GM23338 (cell line): Measurements from ENCODE around the gene B4GALNT4. TPM values are rescaled to one million over a fixed set of nuclear protein-coding genes. Genes with fewer than 3 reads are reported as not detected.

Experiments
- ATAC-seq: fragments of 200-7000 bp; cut with Tn5 transposase; 3 replicates; pipeline ENCODE4 v1.9.1; 2020
- DNase-seq: peaks from one replicate; pipeline ENCODE4 v3.0.0-alpha.2; 2015; ENCODE audit warnings: low spot score
- H2AFZ ChIP-seq: fragments of 200-600 bp; sonication (generic); 2 replicates; pipeline ENCODE4 v1.8.0; 2016; ENCODE audit warnings: antibody characterized with exemption, mild to moderate bottlenecking, moderate library complexity
- H3F3A ChIP-seq: fragments of 200-600 bp; sonication (generic); replicated peaks from 2 replicates; pipeline ENCODE4 v1.8.0; 2017; ENCODE audit warnings: antibody characterized with exemption, mixed run types, low read depth
- H3K27ac ChIP-seq: fragments of 200-600 bp; sonication (generic); 2 replicates; pipeline ENCODE4 v1.6.1; 2016; ENCODE audit warnings: low read depth
- H3K27me3 ChIP-seq: fragments of 200-600 bp; sonication (generic); 2 replicates; pipeline ENCODE4 v1.8.0; 2016; ENCODE audit warnings: mild to moderate bottlenecking, mixed run types, moderate library complexity; ENCODE audit not compliant: insufficient read depth
- H3K36me3 ChIP-seq: fragments of 200-600 bp; sonication (generic); 2 replicates; pipeline ENCODE4 v1.8.0; 2016; ENCODE audit warnings: mild to moderate bottlenecking; ENCODE audit not compliant: insufficient read depth
- H3K4me1 ChIP-seq: fragments of 200-600 bp; sonication (generic); 2 replicates; pipeline ENCODE4 v1.8.0; 2016; ENCODE audit warnings: mild to moderate bottlenecking, moderate library complexity; ENCODE audit not compliant: insufficient read depth
- H3K4me2 ChIP-seq: fragments of 200-600 bp; sonication (generic); 2 replicates; pipeline ENCODE4 v1.7.1; 2017; ENCODE audit warnings: mixed run types
- H3K4me3 ChIP-seq: fragments of 200-600 bp; sonication (generic); 2 replicates; pipeline ENCODE4 v1.6.1; 2016; ENCODE audit warnings: mixed run types
- H3K79me2 ChIP-seq: fragments of 200-600 bp; sonication (generic); replicated peaks from 2 replicates; pipeline ENCODE4 v1.8.0; 2017; ENCODE audit warnings: mild to moderate bottlenecking; ENCODE audit not compliant: insufficient read depth
- H3K9me2 ChIP-seq: fragments of 200-600 bp; sonication (generic); 2 replicates; pipeline ENCODE4 v1.8.0; 2017; ENCODE audit not compliant: insufficient read depth
- H4K20me1 ChIP-seq: fragments of 200-600 bp; sonication (generic); replicated peaks from 2 replicates; pipeline ENCODE4 v1.8.0; 2017; ENCODE audit warnings: mild to moderate bottlenecking; ENCODE audit not compliant: insufficient read depth
- H3K27ac Mint-ChIP-seq: 2 replicates; pipeline ENCODE4 v1.8.0; 2020; ENCODE audit warnings: inconsistent platforms, mild to moderate bottlenecking, moderate library complexity, mixed read lengths
- H3K27me3 Mint-ChIP-seq: 3 replicates; pipeline ENCODE4 v1.8.0; 2022; ENCODE audit warnings: low read depth, mild to moderate bottlenecking, moderate library complexity, mixed read lengths, inconsistent platforms; ENCODE audit not compliant: insufficient read depth, poor library complexity
- H3K36me3 Mint-ChIP-seq: 3 replicates; pipeline ENCODE4 v1.8.0; 2021; ENCODE audit warnings: low read depth, mild to moderate bottlenecking, inconsistent platforms, moderate library complexity, mixed read lengths
- H3K4me1 Mint-ChIP-seq: 3 replicates; pipeline ENCODE4 v1.8.0; 2020; ENCODE audit warnings: mild to moderate bottlenecking, inconsistent platforms, mixed read lengths
- H3K4me3 Mint-ChIP-seq: 3 replicates; pipeline ENCODE4 v1.8.0; 2021; ENCODE audit warnings: moderate library complexity, mild to moderate bottlenecking, inconsistent platforms, mixed read lengths
- H3K9me3 Mint-ChIP-seq: 3 replicates; pipeline ENCODE4 v1.8.0; 2020; ENCODE audit warnings: moderate library complexity, mild to moderate bottlenecking, inconsistent platforms, mixed read lengths
- CREB1 ChIP-seq: fragments of 250-450 bp; sonication (Bioruptor Pico); IDR thresholded peaks from 2 replicates; pipeline ENCODE4 v1.5.0; 2020; ENCODE audit warnings: low read depth, mild to moderate bottlenecking, moderate library complexity
- CTCF ChIP-seq, 2 experiments: fragments of 200-600 bp in 1 of 2; sonication (generic) in 1 of 2; conservative IDR thresholded peaks; 2 replicates each; pipeline versions ENCODE4 v1.5.1 to v1.6.1; 2016 to 2017; ENCODE audit warnings: antibody characterized with exemption in 2 of 2, low read depth in 2 of 2, mild to moderate bottlenecking in 2 of 2, moderate library complexity in 1 of 2
- ETS1 ChIP-seq: IDR thresholded peaks from 2 replicates; pipeline ENCODE4 v1.6.1; 2016; ENCODE audit warnings: antibody characterized with exemption
- EZH2 ChIP-seq: fragments of 200-600 bp; sonication (generic); IDR thresholded peaks from one replicate; pipeline ENCODE4 v1.8.0; 2017; ENCODE audit warnings: antibody characterized with exemption, mild to moderate bottlenecking, low read depth; ENCODE audit not compliant: unreplicated experiment
- EZH2phosphoT487 ChIP-seq: fragments of 200-600 bp; sonication (generic); IDR thresholded peaks from one replicate; pipeline ENCODE4 v1.8.1; 2018; ENCODE audit warnings: antibody characterized with exemption; ENCODE audit not compliant: unreplicated experiment
- JUNB ChIP-seq: IDR thresholded peaks from one replicate; pipeline ENCODE4 v1.6.1; 2016; ENCODE audit warnings: antibody characterized with exemption; ENCODE audit not compliant: unreplicated experiment
- NANOG ChIP-seq: IDR thresholded peaks from 2 replicates; pipeline ENCODE4 v1.6.1; 2016; ENCODE audit warnings: antibody characterized with exemption, borderline replicate concordance
- POLR2AphosphoS5 ChIP-seq: IDR thresholded peaks from 2 replicates; pipeline ENCODE4 v1.6.1; 2016; ENCODE audit warnings: antibody characterized with exemption, low read depth
- STAT1 ChIP-seq: IDR thresholded peaks from one replicate; pipeline ENCODE4 v1.6.1; 2016; ENCODE audit warnings: antibody characterized with exemption; ENCODE audit not compliant: unreplicated experiment
- ZNF114 ChIP-seq: fragments of 250-450 bp; sonication (Bioruptor Pico); IDR thresholded peaks from 2 replicates; pipeline ENCODE4 v1.5.0; 2020; ENCODE audit warnings: mild to moderate bottlenecking, moderate library complexity
- ZNF331 ChIP-seq: fragments of 250-450 bp; sonication (Bioruptor Pico); IDR thresholded peaks from 2 replicates; pipeline ENCODE4 v1.5.0; 2020; ENCODE audit warnings: low read depth, mild to moderate bottlenecking, moderate library complexity
- ZNF462 ChIP-seq: fragments of 250-450 bp; sonication (Bioruptor Pico); IDR thresholded peaks from 2 replicates; pipeline ENCODE4 v1.5.0; 2020; ENCODE audit warnings: mild to moderate bottlenecking, moderate library complexity
- polyA plus RNA-seq: library from polyadenylated mRNA; unstranded; fragments of >200 nt; fragmentation: Nextera tagmentation; extraction: Ambion mirVana; gene quantifications from 2 replicates; pipeline ENCODE4 v1.2.1, GENCODE V29; 2016
- total RNA-seq: library from RNA; depleted of rRNA; stranded (reverse); fragments of >200 nt; shearing (Covaris generic); gene quantifications from 2 replicates; pipeline ENCODE4 v1.2.3, GENCODE V29; 2014
- TF ChIP-seq, protein P1 (sequence below): IDR thresholded peaks from one replicate; pipeline ENCODE4 v1.6.1; 2018; ENCODE audit warnings: antibody characterized with exemption; ENCODE audit not compliant: unreplicated experiment

B4GALNT4 gene
- total and polyA plus RNA-seq, 2 experiments from 2014 or later, result 49.9 to 92.6 TPM

- peaks cover 4% of the 10 kb centered on the region for H3K27me3 Mint-ChIP-seq
- H3K79me2 ChIP-seq, result no peaks in the 10 kb centered on the region
These were observed 54.9 kb downstream of the B4GALNT4 start for GRCh38 chr11:424232-424631.

More at GRCh38 chr11:424232-424631, 54.9 kb downstream of the B4GALNT4 start:
- Histone ChIP-seq H3K4me2 (no peak overlapping the region), H4K20me1 (no peaks in the 10 kb centered on the region), H3K27me3 (peaks cover 6% of the 10 kb centered on the region), H3K9me2 (no peaks in the 10 kb centered on the region), H3K4me1 (no peaks in the 10 kb centered on the region; the same call in 1 of the 2 replicates), H3K36me3 (no peaks in the 10 kb centered on the region), H3K27ac (no peak overlapping the region), H3K4me3 (no peak overlapping the region), H3F3A (peaks cover 5% of the 10 kb centered on the region), H2AFZ (no peak overlapping the region)
- ATAC-seq, result no peak
- no peak for TF ChIP-seq ZNF331
- no peak for TF ChIP-seq ZNF462 (CRISPR knock-in tag)
- TF ChIP-seq NANOG, result no peak
- no peak for TF ChIP-seq STAT1
- no peak for TF ChIP-seq ZNF114
- TF ChIP-seq, protein P1, sequence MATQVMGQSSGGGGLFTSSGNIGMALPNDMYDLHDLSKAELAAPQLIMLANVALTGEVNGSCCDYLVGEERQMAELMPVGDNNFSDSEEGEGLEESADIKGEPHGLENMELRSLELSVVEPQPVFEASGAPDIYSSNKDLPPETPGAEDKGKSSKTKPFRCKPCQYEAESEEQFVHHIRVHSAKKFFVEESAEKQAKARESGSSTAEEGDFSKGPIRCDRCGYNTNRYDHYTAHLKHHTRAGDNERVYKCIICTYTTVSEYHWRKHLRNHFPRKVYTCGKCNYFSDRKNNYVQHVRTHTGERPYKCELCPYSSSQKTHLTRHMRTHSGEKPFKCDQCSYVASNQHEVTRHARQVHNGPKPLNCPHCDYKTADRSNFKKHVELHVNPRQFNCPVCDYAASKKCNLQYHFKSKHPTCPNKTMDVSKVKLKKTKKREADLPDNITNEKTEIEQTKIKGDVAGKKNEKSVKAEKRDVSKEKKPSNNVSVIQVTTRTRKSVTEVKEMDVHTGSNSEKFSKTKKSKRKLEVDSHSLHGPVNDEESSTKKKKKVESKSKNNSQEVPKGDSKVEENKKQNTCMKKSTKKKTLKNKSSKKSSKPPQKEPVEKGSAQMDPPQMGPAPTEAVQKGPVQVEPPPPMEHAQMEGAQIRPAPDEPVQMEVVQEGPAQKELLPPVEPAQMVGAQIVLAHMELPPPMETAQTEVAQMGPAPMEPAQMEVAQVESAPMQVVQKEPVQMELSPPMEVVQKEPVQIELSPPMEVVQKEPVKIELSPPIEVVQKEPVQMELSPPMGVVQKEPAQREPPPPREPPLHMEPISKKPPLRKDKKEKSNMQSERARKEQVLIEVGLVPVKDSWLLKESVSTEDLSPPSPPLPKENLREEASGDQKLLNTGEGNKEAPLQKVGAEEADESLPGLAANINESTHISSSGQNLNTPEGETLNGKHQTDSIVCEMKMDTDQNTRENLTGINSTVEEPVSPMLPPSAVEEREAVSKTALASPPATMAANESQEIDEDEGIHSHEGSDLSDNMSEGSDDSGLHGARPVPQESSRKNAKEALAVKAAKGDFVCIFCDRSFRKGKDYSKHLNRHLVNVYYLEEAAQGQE, result no peak
- no peak for TF ChIP-seq CREB1 (CRISPR knock-in tag)
- no peak for TF ChIP-seq EZH2
- no peak for TF ChIP-seq POLR2AphosphoS5
- no peak for TF ChIP-seq CTCF (conservative IDR thresholded peaks at IDR 0.05; ENCODE audit: low read depth in 2 of 2)
- no peak for TF ChIP-seq EZH2phosphoT487
- TF ChIP-seq ETS1, result no peak
- no peak for TF ChIP-seq JUNB
- H3K4me3 Mint-ChIP-seq, result no peak overlapping the region
- H3K27ac Mint-ChIP-seq, result no peak overlapping the region
- DNase-seq, result no peak
- H3K36me3 Mint-ChIP-seq, result peaks cover 4% of the 10 kb centered on the region
- peaks cover 3% of the 10 kb centered on the region; the same call in 1 of the 3 replicates for H3K4me1 Mint-ChIP-seq
- H3K9me3 Mint-ChIP-seq, result peaks cover 2% of the 10 kb centered on the region; the same call in 1 of the 3 replicates
